LoVo (cell line): ENCODE results near the gene SDS.
A peak's percentile ranks its signal among the peaks of the same experiment; 100 is the strongest.
"Not testable (repeated sequence)": the region's sequence is repeated elsewhere in the genome, so short reads cannot be mapped to it uniquely, and the experiment has no call there.

Experiments
- DNase-seq: peaks from one replicate; pipeline ENCODE4 v3.0.0-alpha.2; 2016; ENCODE audit warnings: low spot score

The SDS gene

GRCh38 chr12:113374823-113375428 lies 28.8 kb downstream of the SDS start:
- DNase-seq = no peak

GRCh38 chr12:113373969-113374368 lies 29.7 kb downstream of the SDS start:
- DNase-seq = no peak

GRCh38 chr12:113373440-113373839 lies 30.2 kb downstream of the SDS start:
- DNase-seq = no peak

- DNase-seq = no peak
These were observed 31.3 kb downstream of the SDS start for GRCh38 chr12:113372371-113372770.

- no peak for DNase-seq
These were observed 31.9 kb downstream of the SDS start for GRCh38 chr12:113371808-113372207.

- DNase-seq = no peak
These were observed 32.6 kb downstream of the SDS start for GRCh38 chr12:113370923-113371682.

- no peak for DNase-seq
These were observed 34.2 kb downstream of the SDS start for GRCh38 chr12:113369391-113369985.

GRCh38 chr12:113368331-113368730 lies 35.4 kb downstream of the SDS start:
- DNase-seq = no peak

GRCh38 chr12:113366827-113367226 lies 36.9 kb downstream of the SDS start:
- DNase-seq = no peak

GRCh38 chr12:113365639-113366395 lies 37.9 kb downstream of the SDS start:
- no peak for DNase-seq

GRCh38 chr12:113364698-113365097 lies 39.0 kb downstream of the SDS start:
- no peak for DNase-seq

- no peak for DNase-seq
These were observed 41.9 kb downstream of the SDS start for GRCh38 chr12:113361574-113362370.

- no peak for DNase-seq
These were observed 43.5 kb downstream of the SDS start for GRCh38 chr12:113359939-113360748.

GRCh38 chr12:113359133-113359938 lies 44.4 kb downstream of the SDS start:
- DNase-seq = no peak

- peak; percentile 96 for DNase-seq
These were observed 45.1 kb downstream of the SDS start, which contains the start of gene PLBD2 for GRCh38 chr12:113358381-113359132. Gene PLBD2, plus strand, starts transcription at chr12:113358587. Its CDS starts 14 bp downstream, at chr12:113358601.

GRCh38 chr12:113354192-113354591 lies 49.5 kb downstream of the SDS start:
- not testable (repeated sequence) for DNase-seq

GRCh38 chr12:113351089-113351488 lies 52.6 kb downstream of the SDS start:
- no peak for DNase-seq

- DNase-seq = no peak
These were observed 54.7 kb downstream of the SDS start for GRCh38 chr12:113348849-113349536.

- no peak for DNase-seq
These were observed 55.8 kb downstream of the SDS start for GRCh38 chr12:113347892-113348291.
